ENCODE results near the gene PLAAT3. TPM values are rescaled to one million over a fixed set of nuclear protein-coding genes. Genes with fewer than 3 reads are reported as not detected.
A peak's percentile ranks its signal among the peaks of the same experiment; 100 is the strongest.
"Not testable (repeated sequence)": the region's sequence is repeated elsewhere in the genome, so short reads cannot be mapped to it uniquely, and the experiment has no call there.

Gene PLAAT3
- total and polyA plus RNA-seq, 4 donors = 13.4 to 90.1 (median 54.3) TPM

GRCh38 chr11:63639199-63639832, 25.1 kb upstream of the PLAAT3 start:
- peaks cover 0 to 7% (median 5%) of the 10 kb centered on the region in 4 donors for H3K4me1 ChIP-seq (ENCODE audit: control insufficient read depth in 4 of 4, insufficient read depth in 4 of 4, low read length in 3 of 4)
- peaks cover 3 to 31% (median 19%) of the 10 kb centered on the region in 4 donors for H3K36me3 ChIP-seq (ENCODE audit: control insufficient read depth in 4 of 4, insufficient read depth in 3 of 4, low read depth in 1 of 4, low read length in 3 of 4)
- no peaks in the 10 kb centered on the region for H3K9me3 ChIP-seq (ENCODE audit: control insufficient read depth in 4 of 4, low read length in 3 of 4)
- no peak overlapping the region for H3K27ac ChIP-seq (ENCODE audit: low read depth in 1 of 2, low read length in 2 of 2)
- no peak for DNase-seq (ENCODE audit: low spot score)
- H3K9ac ChIP-seq (ENCODE audit: low read depth in 1 of 2, low read length in 2 of 2) = no peak overlapping the region
- WGBS = 87% methylated on average over 3 of the region's 3 CpGs
- H3K27me3 ChIP-seq (ENCODE audit: control insufficient read depth in 4 of 4, insufficient read depth in 4 of 4, low read length in 3 of 4) = no peaks in the 10 kb centered on the region
- no peak for TF ChIP-seq MAX (IDR thresholded peaks at IDR 0.05)
- no peak for TF ChIP-seq GABPA (IDR thresholded peaks at IDR 0.05 in 1 of 2, conservative IDR thresholded peaks at IDR 0.05 in 1 of 2)
- TF ChIP-seq CTCF (IDR thresholded peaks at IDR 0.05; ENCODE audit: low read depth, low read length, missing input control) = peak; percentile 32
- TF ChIP-seq RAD21 (IDR thresholded peaks at IDR 0.05) = peak; percentile 52 to 57
- no peak overlapping the region for H3K4me3 ChIP-seq (ENCODE audit: low read depth in 1 of 3, low read length in 3 of 3)

- H3K27ac ChIP-seq (ENCODE audit: low read depth in 1 of 2, low read length in 2 of 2); H3K9me3 ChIP-seq (ENCODE audit: control insufficient read depth in 4 of 4, low read length in 3 of 4); DNase-seq (ENCODE audit: low spot score); H3K9ac ChIP-seq (ENCODE audit: low read depth in 1 of 2, low read length in 2 of 2); H3K4me3 ChIP-seq (ENCODE audit: low read depth in 1 of 3, low read length in 3 of 3); H3K4me1 ChIP-seq (ENCODE audit: control insufficient read depth in 4 of 4, insufficient read depth in 4 of 4, low read length in 3 of 4); H3K27me3 ChIP-seq (ENCODE audit: control insufficient read depth in 4 of 4, insufficient read depth in 4 of 4, low read length in 3 of 4): not testable (repeated sequence)
- peaks cover 4 to 25% (median 13%) of the 10 kb centered on the region in 4 donors for H3K36me3 ChIP-seq (ENCODE audit: control insufficient read depth in 4 of 4, insufficient read depth in 3 of 4, low read depth in 1 of 4, low read length in 3 of 4)
- 97% methylated on average over 8 of the region's 8 CpGs for WGBS
These were observed 24.2 kb upstream of the PLAAT3 start for GRCh38 chr11:63638436-63638835.

- Histone ChIP-seq H3K9me3 (ENCODE audit: control insufficient read depth in 4 of 4, low read length in 3 of 4) (no peaks in the 10 kb centered on the region), H3K36me3 (ENCODE audit: control insufficient read depth in 4 of 4, insufficient read depth in 3 of 4, low read depth in 1 of 4, low read length in 3 of 4) (peaks cover 7 to 18% (median 10%) of the 10 kb centered on the region in 4 donors), H3K27ac (ENCODE audit: low read depth in 1 of 2, low read length in 2 of 2) (no peak overlapping the region), H3K4me1 (ENCODE audit: control insufficient read depth in 4 of 4, insufficient read depth in 4 of 4, low read length in 3 of 4) (peaks cover 3 to 10% (median 6%) of the 10 kb centered on the region in 4 donors), H3K4me3 (ENCODE audit: low read depth in 1 of 3, low read length in 3 of 3) (no peak overlapping the region), H3K9ac (ENCODE audit: low read depth in 1 of 2, low read length in 2 of 2) (no peak overlapping the region), H3K27me3 (ENCODE audit: control insufficient read depth in 4 of 4, insufficient read depth in 4 of 4, low read length in 3 of 4) (no peaks in the 10 kb centered on the region)
- DNase-seq (ENCODE audit: low spot score) = peak; percentile 61
- TF ChIP-seq GABPA (IDR thresholded peaks at IDR 0.05 in 1 of 2, conservative IDR thresholded peaks at IDR 0.05 in 1 of 2) = no peak
- TF ChIP-seq HNF4A (conservative IDR thresholded peaks at IDR 0.05) = peak in 1 of 2 donors; percentile 20
- TF ChIP-seq YY1 (IDR thresholded peaks at IDR 0.05) = no peak
- TF ChIP-seq CTCF (IDR thresholded peaks at IDR 0.05; ENCODE audit: low read depth, low read length, missing input control) = peak; percentile 83
- no peak for TF ChIP-seq ATF3 (IDR thresholded peaks at IDR 0.05)
- no peak for TF ChIP-seq FOXA1 (IDR thresholded peaks at IDR 0.05)
- TF ChIP-seq HNF4G (IDR thresholded peaks at IDR 0.05) = peak; percentile 32
- no peak for TF ChIP-seq FOXA2 (IDR thresholded peaks at IDR 0.05)
- peak; percentile 97 to 98 for TF ChIP-seq RAD21 (IDR thresholded peaks at IDR 0.05)
- TF ChIP-seq REST (IDR thresholded peaks at IDR 0.05) = no peak
- TF ChIP-seq RXRA (IDR thresholded peaks at IDR 0.05) = peak in 1 of 2 donors; percentile 10
- TF ChIP-seq ZBTB33 (IDR thresholded peaks at IDR 0.05) = no peak
- TF ChIP-seq NR2F2 (IDR thresholded peaks at IDR 0.05) = no peak
- TF ChIP-seq SP1 (IDR thresholded peaks at IDR 0.05) = no peak
- WGBS = 57% methylated on average over 10 of the region's 10 CpGs
These were observed 21.7 kb upstream of the PLAAT3 start for GRCh38 chr11:63635762-63636465.

Data from liver (tissue), 9 donors.